Ishikawa (cell line): Measurements from ENCODE around the gene RERGL.

ENCODE experiments used
- CEBPB ChIP-seq: IDR thresholded peaks from 2 replicates; pipeline ENCODE4 v1.6.1; 2012
- EGR1 ChIP-seq: IDR thresholded peaks from 2 replicates; pipeline ENCODE4 v1.6.1; 2012
- EP300 ChIP-seq: IDR thresholded peaks from 2 replicates; pipeline ENCODE4 v1.6.1; 2012; ENCODE audit warnings: borderline replicate concordance
- MAX ChIP-seq: IDR thresholded peaks from 2 replicates; pipeline ENCODE4 v1.6.1; 2012
- RAD21 ChIP-seq: IDR thresholded peaks from 2 replicates; pipeline ENCODE4 v1.6.1; 2012; ENCODE audit warnings: low read depth
- TAF1 ChIP-seq: IDR thresholded peaks from 2 replicates; pipeline ENCODE4 v1.6.1; 2012; ENCODE audit warnings: low read depth, mild to moderate bottlenecking
- TCF12 ChIP-seq: IDR thresholded peaks from 2 replicates; pipeline ENCODE4 v1.6.1; 2012; ENCODE audit warnings: low read depth
- YY1 ChIP-seq: IDR thresholded peaks from 2 replicates; pipeline ENCODE4 v1.6.1; 2012; ENCODE audit warnings: low read depth
- ZBTB7A ChIP-seq: IDR thresholded peaks from 2 replicates; pipeline ENCODE4 v1.6.1; 2012; ENCODE audit warnings: low read depth
- TF ChIP-seq, protein P1 (sequence below): IDR thresholded peaks from 2 replicates; pipeline ENCODE4 v1.6.1; 2012; ENCODE audit warnings: low read depth, mild to moderate bottlenecking

- TF ChIP-seq, protein P1, sequence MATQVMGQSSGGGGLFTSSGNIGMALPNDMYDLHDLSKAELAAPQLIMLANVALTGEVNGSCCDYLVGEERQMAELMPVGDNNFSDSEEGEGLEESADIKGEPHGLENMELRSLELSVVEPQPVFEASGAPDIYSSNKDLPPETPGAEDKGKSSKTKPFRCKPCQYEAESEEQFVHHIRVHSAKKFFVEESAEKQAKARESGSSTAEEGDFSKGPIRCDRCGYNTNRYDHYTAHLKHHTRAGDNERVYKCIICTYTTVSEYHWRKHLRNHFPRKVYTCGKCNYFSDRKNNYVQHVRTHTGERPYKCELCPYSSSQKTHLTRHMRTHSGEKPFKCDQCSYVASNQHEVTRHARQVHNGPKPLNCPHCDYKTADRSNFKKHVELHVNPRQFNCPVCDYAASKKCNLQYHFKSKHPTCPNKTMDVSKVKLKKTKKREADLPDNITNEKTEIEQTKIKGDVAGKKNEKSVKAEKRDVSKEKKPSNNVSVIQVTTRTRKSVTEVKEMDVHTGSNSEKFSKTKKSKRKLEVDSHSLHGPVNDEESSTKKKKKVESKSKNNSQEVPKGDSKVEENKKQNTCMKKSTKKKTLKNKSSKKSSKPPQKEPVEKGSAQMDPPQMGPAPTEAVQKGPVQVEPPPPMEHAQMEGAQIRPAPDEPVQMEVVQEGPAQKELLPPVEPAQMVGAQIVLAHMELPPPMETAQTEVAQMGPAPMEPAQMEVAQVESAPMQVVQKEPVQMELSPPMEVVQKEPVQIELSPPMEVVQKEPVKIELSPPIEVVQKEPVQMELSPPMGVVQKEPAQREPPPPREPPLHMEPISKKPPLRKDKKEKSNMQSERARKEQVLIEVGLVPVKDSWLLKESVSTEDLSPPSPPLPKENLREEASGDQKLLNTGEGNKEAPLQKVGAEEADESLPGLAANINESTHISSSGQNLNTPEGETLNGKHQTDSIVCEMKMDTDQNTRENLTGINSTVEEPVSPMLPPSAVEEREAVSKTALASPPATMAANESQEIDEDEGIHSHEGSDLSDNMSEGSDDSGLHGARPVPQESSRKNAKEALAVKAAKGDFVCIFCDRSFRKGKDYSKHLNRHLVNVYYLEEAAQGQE: no peak
- TF ChIP-seq TCF12 (no peak), TAF1 (no peak), YY1 (no peak), EGR1 (no peak), EP300 (no peak), MAX (no peak), RAD21 (no peak), CEBPB (no peak), ZBTB7A (no peak)
Measured at GRCh38 chr12:18090093-18090492, at the start of gene RERGL.
